SK-N-SH (cell line): ENCODE measurements around the gene DGKZ. TPM values are rescaled to one million over a fixed set of nuclear protein-coding genes. Genes with fewer than 3 reads are reported as not detected.

Experiments used
- CTCF ChIA-PET: fragments of 300-600, 350-600 bp; formaldehyde crosslinking; extraction: SDS; loops from one replicate; lab custom pipeline; 2021; lab: Yijun Ruan, JAX
- POLR2A ChIA-PET: fragments of 350-600 bp; sonication (Branson Sonifier 250); formaldehyde crosslinking; extraction: SDS; loops from one replicate; lab custom pipeline; 2020; ENCODE audit warnings: antibody characterized with exemption, inconsistent platforms; lab: Yijun Ruan, JAX
- DNase-seq: peaks from one replicate; pipeline ENCODE4 v3.0.0; 2012
- H2AFZ ChIP-seq: fragments of 200-600 bp; sonication (generic); 2 replicates; pipeline ENCODE4 v1.8.1; 2016; ENCODE audit warnings: antibody characterized with exemption, mild to moderate bottlenecking, low read depth
- H3F3A ChIP-seq: fragments of 200-600 bp; sonication (generic); replicated peaks from 2 replicates; pipeline ENCODE3; 2016; ENCODE audit warnings: antibody characterized with exemption, mild to moderate bottlenecking; ENCODE audit not compliant: insufficient read depth
- H3K27ac ChIP-seq, 2 experiments: fragments of 200-500 bp in 1 of 2; fragments of 200-600 bp in 1 of 2; sonication (Bioruptor generic) in 1 of 2; sonication (generic), shearing (Covaris generic) in 1 of 2; 2 replicates each; pipeline versions ENCODE4 v1.5.1 to v1.6.1; 2014 to 2016; ENCODE audit warnings: low read depth in 2 of 2, inconsistent platforms in 1 of 2, low read length in 1 of 2, mild to moderate bottlenecking in 1 of 2, mixed read lengths in 1 of 2
- H3K27me3 ChIP-seq: fragments of 200-600 bp; sonication (generic), shearing (Covaris generic); 2 replicates; pipeline ENCODE4 v1.6.1; 2016; ENCODE audit warnings: mixed run types; ENCODE audit not compliant: insufficient read depth
- H3K36me3 ChIP-seq, 2 experiments: fragments of 200-500 bp in 1 of 2; fragments of 200-600 bp in 1 of 2; sonication (Bioruptor generic) in 1 of 2; sonication (generic) in 1 of 2; replicated peaks in 1 of 2; 2 replicates each; pipeline versions ENCODE3 to v1.5.1; 2014 to 2016; ENCODE audit warnings: low read length in 1 of 2, mild to moderate bottlenecking in 1 of 2; ENCODE audit not compliant: insufficient read depth in 2 of 2, control insufficient read depth in 1 of 2
- H3K4me1 ChIP-seq, 2 experiments: fragments of 200-500 bp in 1 of 2; fragments of 200-600 bp in 1 of 2; sonication (Bioruptor generic) in 1 of 2; sonication (generic), shearing (Covaris generic) in 1 of 2; 2 replicates each; pipeline versions ENCODE4 v1.5.1 to v1.6.1; 2014 to 2016; ENCODE audit warnings: low read depth in 1 of 2, low read length in 1 of 2, mixed run types in 1 of 2; ENCODE audit not compliant: insufficient read depth in 2 of 2, control insufficient read depth in 1 of 2
- H3K4me2 ChIP-seq: fragments of 200-600 bp; sonication (generic), shearing (Covaris generic); 2 replicates; pipeline ENCODE4 v1.6.1; 2017; ENCODE audit warnings: mixed run types
- H3K4me3 ChIP-seq, 2 experiments: fragments of 200-500 bp in 1 of 2; fragments of 200-600 bp in 1 of 2; sonication (Bioruptor generic) in 1 of 2; sonication (generic), shearing (Covaris generic) in 1 of 2; 2 replicates each; pipeline versions ENCODE4 v1.5.1 to v1.8.1; 2014 to 2016; ENCODE audit warnings: low read depth in 2 of 2, inconsistent platforms in 1 of 2, low read length in 1 of 2, mild to moderate bottlenecking in 1 of 2, mixed read lengths in 1 of 2, moderate library complexity in 1 of 2
- H3K79me2 ChIP-seq: fragments of 200-600 bp; sonication (generic); 2 replicates; pipeline ENCODE4 v1.8.1; 2017; ENCODE audit warnings: mild to moderate bottlenecking; ENCODE audit not compliant: insufficient read depth
- H3K9ac ChIP-seq: fragments of 200-600 bp; sonication (generic); 2 replicates; pipeline ENCODE4 v1.6.1; 2017; ENCODE audit warnings: mixed run types
- H3K9me2 ChIP-seq: fragments of 200-600 bp; sonication (generic); 2 replicates; pipeline ENCODE4 v1.6.1; 2017; ENCODE audit warnings: mixed run types
- H3K9me3 ChIP-seq: fragments of 200-600 bp; sonication (generic); 2 replicates; pipeline ENCODE4 v1.6.1; 2017; ENCODE audit warnings: mixed run types, mild to moderate bottlenecking, moderate library complexity
- H4K20me1 ChIP-seq: fragments of 200-600 bp; sonication (generic); 2 replicates; pipeline ENCODE4 v1.6.1; 2017; ENCODE audit warnings: mild to moderate bottlenecking, mixed run types; ENCODE audit not compliant: insufficient read depth
- ELF1 ChIP-seq: IDR thresholded peaks from 2 replicates; pipeline ENCODE4 v1.4.0; 2012
- EP300 ChIP-seq, 2 experiments: IDR thresholded peaks; 2 replicates each; pipeline versions ENCODE4 v1.4.0 to v1.6.1; 2012; ENCODE audit warnings: borderline replicate concordance in 1 of 2, low read depth in 1 of 2, low read length in 1 of 2
- FOSL2 ChIP-seq: IDR thresholded peaks from 2 replicates; pipeline ENCODE4 v1.4.0; 2012; ENCODE audit warnings: low read depth, mild to moderate bottlenecking, moderate library complexity, borderline replicate concordance
- FOXJ3 ChIP-seq: sonication (generic); formaldehyde crosslinking; IDR thresholded peaks from 2 replicates; pipeline ENCODE4 v1.5.1; 2020; ENCODE audit warnings: mild to moderate bottlenecking, missing genetic modification reagents
- FOXM1 ChIP-seq: IDR thresholded peaks from 2 replicates; pipeline ENCODE4 v1.4.0; 2012; ENCODE audit warnings: low read depth, mild to moderate bottlenecking
- JUND ChIP-seq: IDR thresholded peaks from 2 replicates; pipeline ENCODE4 v1.4.0; 2012
- NRF1 ChIP-seq: IDR thresholded peaks from 2 replicates; pipeline ENCODE4 v1.6.1; 2012; ENCODE audit warnings: low read depth, mild to moderate bottlenecking, low read length
- RCOR1 ChIP-seq: fragments of 150-350 bp; IDR thresholded peaks from 2 replicates; pipeline ENCODE4 v1.6.1; 2017; ENCODE audit warnings: antibody characterized with exemption, low read length
- RFX5 ChIP-seq: IDR thresholded peaks from 2 replicates; pipeline ENCODE4 v1.6.1; 2012; ENCODE audit warnings: mild to moderate bottlenecking, improper control_type of control experiment, low read length
- RXRA ChIP-seq: IDR thresholded peaks from 2 replicates; pipeline ENCODE4 v1.4.0; 2012; ENCODE audit warnings: low read depth, mild to moderate bottlenecking, borderline replicate concordance
- SMC3 ChIP-seq: IDR thresholded peaks from 2 replicates; pipeline ENCODE4 v1.6.1; 2012; ENCODE audit warnings: low read depth, low read length, improper control_type of control experiment
- TCF12 ChIP-seq: IDR thresholded peaks from 2 replicates; pipeline ENCODE4 v1.4.0; 2012
- TEAD4 ChIP-seq: IDR thresholded peaks from 2 replicates; pipeline ENCODE4 v1.4.0; 2012; ENCODE audit warnings: mild to moderate bottlenecking, borderline replicate concordance; ENCODE audit not compliant: insufficient read depth
- YY1 ChIP-seq: IDR thresholded peaks from 2 replicates; pipeline ENCODE4 v1.4.0; 2012; ENCODE audit warnings: low read depth, mild to moderate bottlenecking
- WGBS: methylation state at CpG from one replicate; pipeline ENCODE4 v1.1.6; 2017; ENCODE audit warnings: low lambda C conversion rate; 5-methylcytosine and 5-hydroxymethylcytosine counted together
- polyA plus RNA-seq, 3 experiments: library from polyadenylated mRNA; depleted of rRNA; stranded (reverse); fragments of >200 nt; gene quantifications; 2 replicates each; pipeline ENCODE4 v1.2.3, GENCODE V29; 2012
- TF ChIP-seq, protein P1 (sequence below): fragments of 150-350 bp; IDR thresholded peaks from 2 replicates; pipeline ENCODE4 v1.6.1; 2016; ENCODE audit warnings: mild to moderate bottlenecking, low read depth, low read length
- TF ChIP-seq, protein P2 (sequence below): fragments of 200-600 bp; sonication (generic); IDR thresholded peaks from 2 replicates; pipeline ENCODE4 v1.6.1; 2017; ENCODE audit warnings: antibody characterized with exemption, mild to moderate bottlenecking, moderate library complexity
- TF ChIP-seq, protein P3 (sequence below): fragments of 150-350 bp; IDR thresholded peaks from 2 replicates; pipeline ENCODE4 v1.6.1; 2017; ENCODE audit warnings: antibody characterized with exemption, low read length, low read depth, borderline replicate concordance

The DGKZ gene
- polyA plus RNA-seq, 1 of the 3 experiments (the other 2 are of a cell fraction): 33.2 TPM

DNA sequence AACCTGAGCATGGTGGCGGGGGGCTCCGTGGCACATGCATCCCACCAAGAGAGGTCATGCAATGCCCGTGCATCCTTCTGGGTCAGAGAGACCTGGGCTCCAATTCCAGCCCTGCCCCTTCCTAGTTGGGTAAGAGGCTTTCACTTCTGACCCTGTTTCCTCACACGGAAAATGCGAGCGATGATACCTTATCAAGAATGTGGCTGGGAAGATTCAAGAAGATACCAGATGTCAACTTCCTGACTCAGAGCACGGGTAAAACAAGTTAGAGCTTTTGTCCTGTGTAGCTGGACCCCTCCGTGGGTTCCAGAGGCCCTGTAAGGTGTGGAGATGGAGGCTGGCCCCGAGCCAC is 8.7 kb upstream of the DGKZ start:
- Histone ChIP-seq H3K4me1 (peaks cover 9 to 13% of the 10 kb centered on the region in 2 experiments; a peak in 3 of 4 replicates), H2AFZ (peak overlapping the region; percentile 51; the same call in 1 of the 2 replicates), H3K4me2 (peak overlapping the region; percentile 41; the same call in 1 of the 2 replicates), H3K9me3 (no peaks in the 10 kb centered on the region), H3K27me3 (no peaks in the 10 kb centered on the region), H3K79me2 (no peaks in the 10 kb centered on the region), H3F3A (no peaks in the 10 kb centered on the region), H3K9ac (no peak overlapping the region)
- CTCF ChIA-PET: interaction anchor here (0.8 to 3.0 kb wide), 4 partner anchors 13 to 100 kb away, joined by 3 to 19 read pairs (median 4); no protein-coding TSS in a partner anchor
- POLR2A ChIA-PET: no interaction called here
- no peak for TF ChIP-seq ELF1
- no peak for TF ChIP-seq FOSL2
- no peak for TF ChIP-seq TCF12
- TF ChIP-seq NRF1: no peak
- no peak for TF ChIP-seq RXRA
- no peak for TF ChIP-seq JUND
- no peak for TF ChIP-seq EP300 (IDR thresholded peaks at IDR 0.05; ENCODE audit: borderline replicate concordance in 1 of 2, low read depth in 1 of 2, low read length in 1 of 2)
- TF ChIP-seq FOXJ3 (CRISPR knock-in tag): no peak
- TF ChIP-seq FOXM1: no peak
- TF ChIP-seq, protein P1, sequence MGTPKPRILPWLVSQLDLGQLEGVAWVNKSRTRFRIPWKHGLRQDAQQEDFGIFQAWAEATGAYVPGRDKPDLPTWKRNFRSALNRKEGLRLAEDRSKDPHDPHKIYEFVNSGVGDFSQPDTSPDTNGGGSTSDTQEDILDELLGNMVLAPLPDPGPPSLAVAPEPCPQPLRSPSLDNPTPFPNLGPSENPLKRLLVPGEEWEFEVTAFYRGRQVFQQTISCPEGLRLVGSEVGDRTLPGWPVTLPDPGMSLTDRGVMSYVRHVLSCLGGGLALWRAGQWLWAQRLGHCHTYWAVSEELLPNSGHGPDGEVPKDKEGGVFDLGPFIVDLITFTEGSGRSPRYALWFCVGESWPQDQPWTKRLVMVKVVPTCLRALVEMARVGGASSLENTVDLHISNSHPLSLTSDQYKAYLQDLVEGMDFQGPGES: no peak
- TF ChIP-seq YY1: no peak
- TF ChIP-seq SMC3: no peak
- TF ChIP-seq, protein P2, sequence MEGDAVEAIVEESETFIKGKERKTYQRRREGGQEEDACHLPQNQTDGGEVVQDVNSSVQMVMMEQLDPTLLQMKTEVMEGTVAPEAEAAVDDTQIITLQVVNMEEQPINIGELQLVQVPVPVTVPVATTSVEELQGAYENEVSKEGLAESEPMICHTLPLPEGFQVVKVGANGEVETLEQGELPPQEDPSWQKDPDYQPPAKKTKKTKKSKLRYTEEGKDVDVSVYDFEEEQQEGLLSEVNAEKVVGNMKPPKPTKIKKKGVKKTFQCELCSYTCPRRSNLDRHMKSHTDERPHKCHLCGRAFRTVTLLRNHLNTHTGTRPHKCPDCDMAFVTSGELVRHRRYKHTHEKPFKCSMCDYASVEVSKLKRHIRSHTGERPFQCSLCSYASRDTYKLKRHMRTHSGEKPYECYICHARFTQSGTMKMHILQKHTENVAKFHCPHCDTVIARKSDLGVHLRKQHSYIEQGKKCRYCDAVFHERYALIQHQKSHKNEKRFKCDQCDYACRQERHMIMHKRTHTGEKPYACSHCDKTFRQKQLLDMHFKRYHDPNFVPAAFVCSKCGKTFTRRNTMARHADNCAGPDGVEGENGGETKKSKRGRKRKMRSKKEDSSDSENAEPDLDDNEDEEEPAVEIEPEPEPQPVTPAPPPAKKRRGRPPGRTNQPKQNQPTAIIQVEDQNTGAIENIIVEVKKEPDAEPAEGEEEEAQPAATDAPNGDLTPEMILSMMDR: no peak
- no peak for TF ChIP-seq TEAD4
- no peak for TF ChIP-seq RFX5
- TF ChIP-seq, all 33 proteins: peak for 0
- Histone ChIP-seq H3K4me3 (no peak overlapping the region), H4K20me1 (no peaks in the 10 kb centered on the region), H3K27ac (no peak overlapping the region), H3K9me2 (no peaks in the 10 kb centered on the region), H3K36me3 (no peaks in the 10 kb centered on the region)
- 70% methylated on average over 8 of the region's 9 CpGs for WGBS
- DNase-seq: no peak

DNA sequence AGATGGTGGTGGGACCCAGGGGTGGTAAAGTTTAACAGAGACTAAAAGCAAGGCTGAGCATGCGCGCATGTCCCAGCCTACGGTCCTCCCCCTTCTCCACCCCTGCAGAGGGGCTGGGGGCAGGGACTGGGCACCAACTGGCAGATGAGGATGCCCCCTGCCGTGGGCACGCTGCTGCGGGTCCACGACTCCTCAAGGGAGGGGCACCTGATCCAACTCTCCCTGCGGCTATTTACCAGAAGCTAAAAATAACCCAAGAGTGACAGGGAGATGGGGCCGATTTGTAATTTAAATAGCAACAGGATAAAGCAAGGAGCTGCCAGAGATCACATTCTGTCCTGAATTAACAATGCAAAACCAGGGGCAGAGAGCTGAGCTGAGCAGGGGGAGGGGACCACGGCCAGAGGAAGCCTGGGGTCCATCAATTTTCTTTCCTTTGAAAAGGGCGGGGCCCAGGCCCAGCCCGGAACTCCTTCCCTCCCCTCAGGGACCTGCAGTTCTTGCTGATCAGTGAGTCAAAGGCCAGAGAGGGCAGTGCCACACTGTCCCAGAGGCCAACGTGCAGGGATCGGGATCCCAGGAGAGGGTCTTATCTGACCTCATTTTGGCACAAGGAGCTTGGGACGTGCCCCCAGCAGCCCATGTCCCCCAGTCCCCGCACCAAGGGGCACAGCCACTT is 8.1 kb upstream of the DGKZ start:
- ChIA-PET CTCF (interaction anchor here (0.8 to 3.0 kb wide), 4 partner anchors 13 to 101 kb away, joined by 3 to 19 read pairs (median 4); no protein-coding TSS in a partner anchor), POLR2A (no interaction called here)
- Histone ChIP-seq H4K20me1 (no peaks in the 10 kb centered on the region), H3K9me3 (no peaks in the 10 kb centered on the region), H3K4me2 (peak overlapping the region; percentile 41; the same call in 1 of the 2 replicates), H3F3A (no peaks in the 10 kb centered on the region), H3K79me2 (no peaks in the 10 kb centered on the region), H3K9me2 (no peaks in the 10 kb centered on the region), H3K9ac (no peak overlapping the region), H3K36me3 (no peaks in the 10 kb centered on the region), H3K4me3 (no peak overlapping the region), H3K27me3 (no peaks in the 10 kb centered on the region), H3K4me1 (peaks cover 9 to 13% of the 10 kb centered on the region in 2 experiments; a peak in 3 of 4 replicates), H3K27ac (no peak overlapping the region), H2AFZ (peak overlapping the region; percentile 51; the same call in 1 of the 2 replicates)
- no peak for DNase-seq
- TF ChIP-seq, protein P3, sequence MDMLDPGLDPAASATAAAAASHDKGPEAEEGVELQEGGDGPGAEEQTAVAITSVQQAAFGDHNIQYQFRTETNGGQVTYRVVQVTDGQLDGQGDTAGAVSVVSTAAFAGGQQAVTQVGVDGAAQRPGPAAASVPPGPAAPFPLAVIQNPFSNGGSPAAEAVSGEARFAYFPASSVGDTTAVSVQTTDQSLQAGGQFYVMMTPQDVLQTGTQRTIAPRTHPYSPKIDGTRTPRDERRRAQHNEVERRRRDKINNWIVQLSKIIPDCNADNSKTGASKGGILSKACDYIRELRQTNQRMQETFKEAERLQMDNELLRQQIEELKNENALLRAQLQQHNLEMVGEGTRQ: no peak
- no peak for TF ChIP-seq TCF12
- TF ChIP-seq, protein P2: no peak
- no peak for TF ChIP-seq RCOR1
- 22% methylated on average over 8 of the region's 16 CpGs for WGBS
